Stimulated activated CD4-positive, alpha-beta T cell treated with anti-CD3 and anti-CD28 coated beads, TNF-alpha, amount 100 ng/mL, for 4 hours (primary cell): ENCODE data around the gene TRHDE.

Source experiments
- DNase-seq, 3 experiments: peaks; one replicate each; pipeline ENCODE4 v3.0.0-alpha.2; 2020; ENCODE audit warnings: low read depth in 3 of 3

Gene TRHDE

GRCh38 chr12:72273499-72273837 is 1.3 kb downstream of the TRHDE start:
- DNase-seq: no peak

GRCh38 chr12:72273851-72274351 is 1.7 kb downstream of the TRHDE start:
- DNase-seq: no peak

GRCh38 chr12:72274931-72275330 is 2.8 kb downstream of the TRHDE start:
- DNase-seq: no peak

- no peak for DNase-seq
Measured at GRCh38 chr12:72275526-72275925, 3.4 kb downstream of the TRHDE start.

- no peak for DNase-seq
Measured at GRCh38 chr12:72276181-72276805, 4.1 kb downstream of the TRHDE start.

- no peak for DNase-seq
Measured at GRCh38 chr12:72277415-72277814, 5.2 kb downstream of the TRHDE start.

- DNase-seq: no peak
Measured at GRCh38 chr12:72278894-72279293, 6.7 kb downstream of the TRHDE start.

GRCh38 chr12:72281126-72281525 is 9.0 kb downstream of the TRHDE start:
- no peak for DNase-seq

GRCh38 chr12:72282721-72283120 is 10.6 kb downstream of the TRHDE start:
- no peak for DNase-seq

- no peak for DNase-seq
Measured at GRCh38 chr12:72285861-72286260, 13.7 kb downstream of the TRHDE start.

GRCh38 chr12:72286526-72286925 is 14.4 kb downstream of the TRHDE start:
- DNase-seq: no peak

GRCh38 chr12:72288436-72288835 is 16.3 kb downstream of the TRHDE start:
- no peak for DNase-seq

- no peak for DNase-seq
Measured at GRCh38 chr12:72288911-72289310, 16.7 kb downstream of the TRHDE start.

- DNase-seq: no peak
Measured at GRCh38 chr12:72289633-72290032, 17.5 kb downstream of the TRHDE start.

- no peak for DNase-seq
Measured at GRCh38 chr12:72291175-72291574, 19.0 kb downstream of the TRHDE start.

GRCh38 chr12:72293701-72294100 is 21.5 kb downstream of the TRHDE start:
- DNase-seq: no peak

- DNase-seq: no peak
Measured at GRCh38 chr12:72295101-72295500, 22.9 kb downstream of the TRHDE start.

GRCh38 chr12:72295744-72296143 is 23.6 kb downstream of the TRHDE start:
- no peak for DNase-seq

GRCh38 chr12:72296389-72296788 is 24.2 kb downstream of the TRHDE start:
- DNase-seq: no peak

GRCh38 chr12:72297666-72298065 is 25.5 kb downstream of the TRHDE start:
- DNase-seq: no peak

- DNase-seq: no peak
Measured at GRCh38 chr12:72300728-72301127, 28.6 kb downstream of the TRHDE start.

- DNase-seq: no peak
Measured at GRCh38 chr12:72304751-72305150, 32.6 kb downstream of the TRHDE start.

GRCh38 chr12:72307229-72307628 is 35.1 kb downstream of the TRHDE start:
- no peak for DNase-seq

- no peak for DNase-seq
Measured at GRCh38 chr12:72311946-72312345, 39.8 kb downstream of the TRHDE start.
